Gastrocnemius medialis (tissue), 4 donors: ENCODE data around the gene SPANXN2.

Experiments
- POLR2A ChIP-seq, 2 donors: fragments of 450-650 bp; IDR thresholded peaks; one replicate each; pipeline ENCODE4 v1.6.1; 2017; ENCODE audit warnings: antibody characterized with exemption in 2 of 2, mild to moderate bottlenecking in 2 of 2, moderate library complexity in 2 of 2
- TF ChIP-seq, protein P1 (sequence below), 5 experiments: fragments of 450-650 bp in 3 of 5; fragments of 200-600 bp in 2 of 5; sonication (generic) in 2 of 5; IDR thresholded peaks in 4 of 5; conservative IDR thresholded peaks in 1 of 5; 1 replicate in 4 of 5; 2 replicates in 1 of 5; pipeline ENCODE4 v1.5.1; 2016 to 2019; ENCODE audit warnings: antibody characterized with exemption in 5 of 5, mild to moderate bottlenecking in 3 of 5, moderate library complexity in 3 of 5

DNA sequence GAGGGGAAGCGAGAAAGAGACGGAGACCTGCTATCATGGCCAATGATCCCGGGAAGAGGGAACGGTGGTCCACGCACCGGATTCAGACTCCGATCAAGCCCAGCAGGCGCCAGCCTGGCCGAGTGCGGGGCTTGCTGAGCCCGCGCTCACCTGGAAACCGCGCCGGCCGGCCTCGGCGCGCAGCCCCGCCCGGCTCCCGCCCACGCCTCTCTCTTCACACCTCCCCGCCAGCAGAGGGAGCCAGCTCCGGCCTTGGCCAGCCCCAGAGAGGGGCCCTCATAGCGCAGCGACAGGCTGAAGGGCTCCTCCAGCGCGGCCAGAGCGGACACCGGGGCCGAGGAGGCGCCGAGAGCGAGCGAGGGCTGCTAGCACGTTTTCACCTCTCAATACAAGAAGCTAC is 36.8 kb upstream of the SPANXN2 start:
- TF ChIP-seq, protein P1, sequence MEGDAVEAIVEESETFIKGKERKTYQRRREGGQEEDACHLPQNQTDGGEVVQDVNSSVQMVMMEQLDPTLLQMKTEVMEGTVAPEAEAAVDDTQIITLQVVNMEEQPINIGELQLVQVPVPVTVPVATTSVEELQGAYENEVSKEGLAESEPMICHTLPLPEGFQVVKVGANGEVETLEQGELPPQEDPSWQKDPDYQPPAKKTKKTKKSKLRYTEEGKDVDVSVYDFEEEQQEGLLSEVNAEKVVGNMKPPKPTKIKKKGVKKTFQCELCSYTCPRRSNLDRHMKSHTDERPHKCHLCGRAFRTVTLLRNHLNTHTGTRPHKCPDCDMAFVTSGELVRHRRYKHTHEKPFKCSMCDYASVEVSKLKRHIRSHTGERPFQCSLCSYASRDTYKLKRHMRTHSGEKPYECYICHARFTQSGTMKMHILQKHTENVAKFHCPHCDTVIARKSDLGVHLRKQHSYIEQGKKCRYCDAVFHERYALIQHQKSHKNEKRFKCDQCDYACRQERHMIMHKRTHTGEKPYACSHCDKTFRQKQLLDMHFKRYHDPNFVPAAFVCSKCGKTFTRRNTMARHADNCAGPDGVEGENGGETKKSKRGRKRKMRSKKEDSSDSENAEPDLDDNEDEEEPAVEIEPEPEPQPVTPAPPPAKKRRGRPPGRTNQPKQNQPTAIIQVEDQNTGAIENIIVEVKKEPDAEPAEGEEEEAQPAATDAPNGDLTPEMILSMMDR (IDR thresholded peaks at IDR 0.05 in 4 of 5, conservative IDR thresholded peaks at IDR 0.05 in 1 of 5), result no peak
- TF ChIP-seq POLR2A (IDR thresholded peaks at IDR 0.05), result no peak
